Islet precursor cell (in vitro differentiated cells): ENCODE data around the gene DMRTB1.

ENCODE experiments used
- DNase-seq: peaks from one replicate; pipeline ENCODE4 v3.0.0-alpha.2; 2018

DMRTB1 gene

DNA sequence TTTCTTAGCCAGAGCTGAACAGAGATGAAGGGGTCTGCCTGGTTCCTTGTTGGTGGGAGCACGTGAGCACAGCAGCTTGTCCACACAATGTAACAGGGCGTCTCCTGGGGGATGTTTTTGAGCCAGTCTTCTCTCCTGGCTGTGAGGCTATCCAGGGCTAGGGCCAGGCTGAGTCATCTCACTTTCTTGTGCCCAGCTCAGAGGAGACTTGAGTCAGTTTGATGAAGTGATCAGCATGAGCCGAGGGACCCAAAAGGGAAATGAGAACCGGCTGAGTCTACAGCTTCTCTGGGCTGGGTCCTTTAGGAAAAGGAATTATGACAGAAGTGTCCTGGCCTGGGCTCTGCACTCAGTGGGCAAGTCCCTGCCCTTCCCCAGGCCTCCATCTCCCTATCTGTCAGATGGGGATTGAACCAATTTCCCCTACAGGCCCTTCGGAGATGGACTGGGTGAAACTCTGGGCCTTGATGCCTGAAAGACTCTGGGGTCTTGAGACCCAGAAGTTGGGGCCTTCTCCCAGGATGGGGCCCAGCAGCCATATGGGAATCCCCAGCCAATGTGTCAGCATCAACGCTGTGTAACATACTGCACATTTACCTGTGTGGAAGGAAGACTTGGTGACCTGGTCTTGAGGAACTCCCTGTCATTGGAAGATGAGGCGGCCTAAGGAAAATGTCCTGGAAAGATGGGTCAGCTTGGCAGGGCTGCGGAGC is 36.6 kb downstream of the DMRTB1 start:
- DNase-seq = no peak

DNA sequence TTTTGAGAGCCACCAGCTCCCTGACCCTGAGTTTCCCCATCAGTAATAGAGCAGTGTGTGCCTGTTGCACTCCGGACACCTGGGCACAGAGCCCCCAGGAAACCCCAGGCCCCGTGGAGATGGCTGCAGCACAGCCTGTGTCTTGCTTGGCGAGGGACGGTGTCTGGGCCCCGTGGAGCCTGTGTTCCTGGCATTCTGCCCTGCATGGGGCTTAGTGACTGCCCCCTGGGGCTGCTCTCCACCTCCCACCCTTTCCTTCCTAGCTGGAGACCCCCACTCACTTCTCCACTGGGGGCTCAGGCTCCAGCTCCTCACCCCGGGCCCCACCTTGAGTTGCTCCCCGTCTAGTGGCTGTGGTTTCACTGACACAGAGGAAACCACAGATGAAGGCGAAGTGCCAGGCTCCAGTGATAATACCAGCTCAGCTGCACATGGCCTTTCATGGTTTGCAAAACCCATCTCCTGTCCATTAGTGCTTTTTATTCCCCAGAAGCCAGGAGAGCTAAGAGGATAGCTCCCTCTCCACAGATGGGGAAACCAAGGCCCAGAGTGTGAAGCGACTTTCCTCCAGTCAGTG is 39.4 kb downstream of the DMRTB1 start:
- DNase-seq = no peak

DNA sequence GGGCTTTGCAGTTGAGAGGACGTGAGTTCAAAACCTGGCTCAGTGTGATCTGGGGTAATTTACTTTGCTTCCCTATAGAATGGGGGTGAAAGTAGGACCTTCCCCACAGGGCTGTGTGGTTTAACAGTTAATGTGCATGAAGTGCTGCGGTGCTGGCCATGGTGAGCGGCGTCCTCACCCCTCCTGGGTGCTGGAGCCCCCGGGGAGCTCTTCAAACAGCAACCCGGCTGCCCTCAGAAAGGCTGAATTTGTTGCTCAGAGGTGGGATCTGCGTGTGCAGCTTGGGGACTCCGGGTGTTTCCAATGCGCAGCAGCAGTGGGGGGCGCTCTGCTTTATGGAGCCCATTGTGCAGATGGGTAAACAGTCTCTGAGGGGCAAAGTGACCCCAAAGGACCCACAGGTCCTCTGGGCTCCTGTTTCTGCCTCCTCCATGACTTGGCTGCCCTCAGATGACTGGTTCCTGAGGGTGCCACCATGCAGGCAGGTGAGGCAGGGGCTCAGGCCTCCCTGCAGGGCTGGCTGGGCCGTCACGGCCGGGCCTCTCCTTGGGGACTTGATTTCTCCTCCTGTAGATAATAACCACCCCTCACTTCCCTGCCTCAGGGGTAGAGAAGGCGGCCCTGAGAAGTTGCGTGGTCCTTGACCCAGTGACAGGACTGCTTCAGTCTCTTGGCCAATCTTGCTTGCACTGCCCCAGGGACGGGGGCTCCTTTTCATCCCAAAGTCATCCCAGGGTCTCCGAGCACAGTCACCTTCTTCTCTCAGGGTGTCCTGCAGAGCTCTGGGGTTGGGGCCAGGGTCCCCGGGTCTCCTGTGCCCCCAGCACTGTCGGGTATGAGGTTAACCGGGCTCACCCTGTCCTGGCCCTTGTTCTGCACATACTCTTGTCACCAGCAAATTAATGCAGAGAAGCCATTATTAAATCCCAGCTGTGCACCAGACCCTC is 40.3 kb downstream of the DMRTB1 start:
- DNase-seq = no peak

GRCh38 chr1:53500204-53501064 is 41.2 kb downstream of the DMRTB1 start:
- no peak for DNase-seq

DNA sequence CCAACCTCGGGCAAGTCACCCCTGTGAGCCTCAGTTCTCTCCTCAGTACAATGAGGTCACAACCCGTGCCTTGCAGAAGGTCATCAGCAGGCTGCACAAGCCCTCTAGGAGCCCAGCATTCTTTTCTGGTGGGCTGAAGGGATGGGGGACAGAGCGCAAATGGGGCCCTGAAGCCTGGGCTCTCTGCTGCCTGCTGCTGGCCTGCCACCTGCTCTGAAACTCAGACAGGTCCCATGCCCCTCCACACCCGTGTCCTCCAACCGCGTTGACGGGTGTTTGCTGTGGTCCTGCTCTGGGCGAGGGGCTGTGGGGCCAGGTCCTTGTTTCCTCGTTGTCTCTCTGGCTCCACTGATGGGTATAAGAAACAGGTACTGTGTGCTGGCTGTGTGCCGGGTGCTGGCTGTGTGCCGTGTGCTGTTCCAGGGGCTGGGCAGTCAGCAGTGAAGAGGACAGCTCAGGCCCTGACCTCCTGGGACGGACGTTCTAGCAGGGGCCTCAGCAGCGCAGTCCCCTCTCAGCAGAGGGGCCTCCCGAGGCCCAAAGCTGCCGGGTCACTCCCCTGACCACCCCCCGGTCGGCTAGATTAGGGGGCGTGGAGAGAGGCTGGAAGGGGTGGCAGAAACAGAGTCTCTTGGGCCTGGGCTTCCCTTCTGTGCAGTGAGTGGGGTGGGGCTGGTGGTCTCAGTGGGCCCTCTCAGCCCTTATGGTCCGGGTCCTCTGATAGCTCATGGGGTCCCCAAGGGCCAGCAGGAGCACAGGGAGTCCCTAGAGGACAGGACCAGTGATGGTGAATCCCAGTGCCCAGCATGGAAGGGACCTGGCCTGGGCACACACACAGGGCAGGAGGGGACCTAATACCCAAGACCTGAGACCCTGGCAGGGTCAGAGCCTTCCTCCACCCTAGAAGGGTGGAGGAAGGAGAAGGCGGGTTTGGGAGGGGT is 42.1 kb downstream of the DMRTB1 start:
- DNase-seq = no peak

GRCh38 chr1:53502641-53503432 is 43.6 kb downstream of the DMRTB1 start:
- DNase-seq = no peak

GRCh38 chr1:53503433-53504217 is 44.4 kb downstream of the DMRTB1 start:
- no peak for DNase-seq

- no peak for DNase-seq
These were observed 45.7 kb downstream of the DMRTB1 start for GRCh38 chr1:53504901-53505300.

- no peak for DNase-seq
These were observed 46.2 kb downstream of the DMRTB1 start for GRCh38 chr1:53505401-53505800.

- DNase-seq = no peak
These were observed 46.7 kb downstream of the DMRTB1 start for GRCh38 chr1:53505891-53506290.

DNA sequence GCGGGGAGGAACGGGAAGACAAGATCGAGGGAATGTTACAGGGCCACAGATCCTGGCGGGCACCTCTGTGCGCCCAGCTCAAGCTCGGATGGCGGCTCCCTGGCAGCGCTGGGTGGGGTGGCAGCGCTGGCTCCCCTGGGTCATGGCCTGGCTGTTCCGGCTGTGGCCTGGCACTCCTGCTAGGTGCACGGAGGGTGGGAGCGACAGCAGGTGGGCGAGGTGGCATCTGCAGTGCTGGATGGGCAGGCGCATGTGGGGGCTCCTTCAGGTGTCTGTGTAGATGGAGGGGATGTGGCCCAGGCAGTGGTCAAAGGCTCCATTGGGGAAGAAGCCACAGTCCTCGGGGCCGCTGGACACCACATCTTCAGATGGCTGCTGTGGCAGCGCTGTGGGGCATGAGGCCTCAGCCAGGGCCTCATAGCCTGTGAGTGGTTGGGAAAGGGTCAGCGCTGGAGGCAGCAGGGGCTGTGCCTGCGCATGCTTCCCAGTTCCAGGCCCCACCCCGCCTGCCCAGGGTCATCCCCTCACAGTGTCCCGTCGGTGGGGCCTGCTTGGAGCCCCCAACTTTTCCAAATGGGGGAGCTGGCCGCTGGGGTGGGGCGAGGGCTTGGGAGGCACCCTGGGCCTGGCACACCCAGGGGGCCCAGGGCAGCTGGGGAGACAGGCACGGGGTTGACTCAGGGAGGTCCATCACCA is 47.3 kb downstream of the DMRTB1 start:
- no peak for DNase-seq

DNA sequence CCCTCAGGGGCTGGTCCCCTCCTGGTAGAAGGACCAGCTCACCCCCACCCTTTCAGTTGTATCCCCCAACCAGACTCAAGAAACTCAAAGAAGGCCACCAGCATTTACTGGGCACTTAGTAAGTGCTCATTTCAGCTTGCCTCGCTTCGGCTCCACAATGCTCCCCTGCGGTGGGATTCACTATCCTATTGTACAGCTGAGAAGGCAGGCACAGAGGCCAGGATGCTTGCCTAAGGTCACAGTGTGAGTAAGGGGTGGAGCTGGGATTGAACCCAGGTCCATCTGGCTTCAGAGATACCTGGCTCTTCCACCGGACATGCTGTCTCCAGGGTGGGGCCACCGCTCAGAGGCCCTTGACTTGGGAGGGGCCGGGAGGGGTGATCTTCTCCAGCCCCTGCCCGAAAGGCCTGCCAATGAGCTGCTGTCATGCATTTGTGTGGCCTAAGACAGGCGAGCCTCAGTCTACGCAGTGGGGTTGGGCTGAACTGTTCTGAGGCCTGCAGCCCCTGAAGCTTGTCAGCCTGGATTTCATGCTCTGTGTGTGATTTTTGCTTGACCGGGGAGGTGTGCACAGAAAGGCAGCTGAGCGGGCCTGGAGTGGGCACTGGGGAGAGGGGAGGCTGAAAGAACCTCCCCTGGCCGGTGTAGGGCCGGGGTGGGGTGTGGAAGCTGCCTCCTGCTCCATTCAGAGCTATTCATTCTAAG is 48.1 kb downstream of the DMRTB1 start:
- no peak for DNase-seq

DNA sequence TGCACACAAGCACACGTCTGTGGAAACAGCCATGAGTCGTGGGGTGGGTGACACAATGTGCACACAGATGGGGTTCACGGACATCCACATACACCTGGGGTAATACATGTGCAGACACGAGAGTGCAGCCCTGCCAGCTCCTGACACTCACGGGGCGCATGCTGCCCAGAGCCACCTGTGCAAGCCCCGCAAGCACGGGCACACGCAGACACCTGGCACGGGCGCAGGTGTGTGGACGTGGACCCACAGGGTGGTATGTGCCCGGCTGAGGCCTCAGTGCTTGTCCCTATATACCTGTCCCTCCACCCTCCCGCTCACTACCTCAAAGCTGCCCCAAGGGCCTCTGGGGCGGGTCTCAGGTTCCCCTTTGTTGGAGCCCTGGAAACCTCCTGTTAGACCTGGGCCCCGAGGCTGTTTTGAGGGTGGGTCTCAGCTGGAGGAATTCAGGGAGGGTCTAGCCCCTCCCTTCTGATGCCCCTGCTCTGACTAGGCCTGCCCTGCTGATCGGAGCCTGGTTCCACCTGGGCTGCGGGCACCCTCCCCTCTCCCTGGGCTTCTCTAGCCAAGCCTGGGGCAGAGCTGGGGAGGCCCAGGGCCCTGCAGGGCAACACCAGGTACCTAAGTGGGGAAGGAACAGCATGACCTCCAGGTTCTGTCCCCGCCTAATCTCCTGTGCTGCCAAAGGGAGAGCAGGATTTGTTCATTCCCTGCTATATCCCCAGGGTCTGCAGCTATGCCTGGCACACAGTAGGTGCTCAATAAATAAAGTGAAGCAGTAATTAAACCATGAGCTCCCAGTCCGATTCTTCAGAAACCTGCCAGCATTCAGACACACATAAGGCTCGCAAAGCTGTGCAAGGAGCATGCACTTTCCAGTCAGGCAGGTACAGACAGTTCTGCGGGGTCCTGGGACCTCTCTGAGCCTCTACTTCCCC is 49.1 kb downstream of the DMRTB1 start:
- no peak for DNase-seq

GRCh38 chr1:53508991-53509666 is 49.9 kb downstream of the DMRTB1 start:
- no peak for DNase-seq

DNA sequence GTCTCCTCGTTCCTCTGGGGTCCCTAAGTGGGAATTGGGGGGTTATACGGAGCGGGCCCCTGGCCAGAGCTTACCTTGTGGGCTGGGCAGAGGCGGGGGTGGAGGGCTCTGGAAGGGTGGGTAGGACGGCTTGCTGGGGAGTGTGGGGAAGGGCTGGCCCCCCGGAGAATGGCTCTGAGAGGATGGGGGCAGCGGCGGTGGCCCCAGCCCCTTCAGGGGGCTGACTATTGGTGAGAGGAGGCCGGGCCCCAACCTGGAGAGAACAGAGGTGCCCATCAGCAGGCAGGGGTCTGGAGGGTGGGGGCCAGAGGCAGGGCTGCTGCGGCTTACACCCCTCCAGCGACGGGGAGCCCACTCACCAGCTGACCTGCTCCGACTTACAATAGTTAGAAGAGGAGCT is 50.6 kb downstream of the DMRTB1 start:
- DNase-seq = no peak

- no peak for DNase-seq
These were observed 51.0 kb downstream of the DMRTB1 start for GRCh38 chr1:53510215-53510614.
